ENCODE measurements around the gene SOX30. TPM values are rescaled to one million over a fixed set of nuclear protein-coding genes. Genes with fewer than 3 reads are reported as not detected.

The SOX30 gene
- total RNA-seq, 1 experiment from 2014 or later, result 0.46 TPM

- H3K27me3 Mint-ChIP-seq (ENCODE audit: low read depth), result peaks cover 37% of the 10 kb centered on the region
- TF ChIP-seq SMAD3 (CRISPR knock-in tag; IDR thresholded peaks at IDR 0.05; ENCODE audit: borderline replicate concordance) (no peak), E2F1 (CRISPR knock-in tag; IDR thresholded peaks at IDR 0.05) (no peak), ATF6 (CRISPR knock-in tag; IDR thresholded peaks at IDR 0.05) (no peak), NFE2L1 (CRISPR knock-in tag; IDR thresholded peaks at IDR 0.05) (no peak), FOXK1 (CRISPR knock-in tag; IDR thresholded peaks at IDR 0.05) (no peak), GTF2I (CRISPR knock-in tag; conservative IDR thresholded peaks at IDR 0.05) (no peak), AFF4 (CRISPR knock-in tag; IDR thresholded peaks at IDR 0.05; ENCODE audit: borderline replicate concordance) (no peak), PRDM15 (CRISPR knock-in tag; IDR thresholded peaks at IDR 0.05) (no peak), FOXP1 (CRISPR knock-in tag; IDR thresholded peaks at IDR 0.05; ENCODE audit: borderline replicate concordance) (no peak), NR3C1 (CRISPR knock-in tag; conservative IDR thresholded peaks at IDR 0.05; ENCODE audit: low read depth) (no peak), TEAD1 (CRISPR knock-in tag; IDR thresholded peaks at IDR 0.05) (no peak), USF1 (CRISPR knock-in tag; IDR thresholded peaks at IDR 0.05) (no peak), GRHL2 (CRISPR knock-in tag; IDR thresholded peaks at IDR 0.05; ENCODE audit: insufficient replicate concordance, severe bottlenecking) (no peak), NR2C2 (CRISPR knock-in tag; IDR thresholded peaks at IDR 0.05) (no peak), ZNF512 (CRISPR knock-in tag; IDR thresholded peaks at IDR 0.05; ENCODE audit: borderline replicate concordance) (no peak), NFYB (CRISPR knock-in tag; conservative IDR thresholded peaks at IDR 0.05; ENCODE audit: low read depth) (no peak), ETV6 (CRISPR knock-in tag; IDR thresholded peaks at IDR 0.05) (no peak), HMGXB4 (CRISPR knock-in tag; IDR thresholded peaks at IDR 0.05) (no peak), ATF3 (CRISPR knock-in tag; conservative IDR thresholded peaks at IDR 0.05) (no peak), CREM (CRISPR knock-in tag; IDR thresholded peaks at IDR 0.05) (no peak)
- H3K9me3 Mint-ChIP-seq, result peaks cover 75% of the 10 kb centered on the region
Measured at GRCh38 chr5:157657516-157657915, 5.3 kb upstream of the SOX30 start.

More at GRCh38 chr5:157657516-157657915, 5.3 kb upstream of the SOX30 start:
- ATAC-seq (no peak), DNase-seq (ENCODE audit: low spot score) (no peak)
- Mint-ChIP-seq H3K36me3 (peaks cover 42% of the 10 kb centered on the region), H3K4me1 (no peaks in the 10 kb centered on the region), H3K4me3 (no peak overlapping the region), H3K27ac (no peak overlapping the region)
- CTCF ChIA-PET, result no interaction called here
- POLR2A ChIA-PET, result no interaction called here

Measured in WTC11 (cell line).